ENCODE data around the gene S100P. TPM values are rescaled to one million over a fixed set of nuclear protein-coding genes. Genes with fewer than 3 reads are reported as not detected.

The S100P gene
- total and polyA plus RNA-seq, 2 of the 4 experiments (the other 2 are of a cell fraction) = not detected

DNA sequence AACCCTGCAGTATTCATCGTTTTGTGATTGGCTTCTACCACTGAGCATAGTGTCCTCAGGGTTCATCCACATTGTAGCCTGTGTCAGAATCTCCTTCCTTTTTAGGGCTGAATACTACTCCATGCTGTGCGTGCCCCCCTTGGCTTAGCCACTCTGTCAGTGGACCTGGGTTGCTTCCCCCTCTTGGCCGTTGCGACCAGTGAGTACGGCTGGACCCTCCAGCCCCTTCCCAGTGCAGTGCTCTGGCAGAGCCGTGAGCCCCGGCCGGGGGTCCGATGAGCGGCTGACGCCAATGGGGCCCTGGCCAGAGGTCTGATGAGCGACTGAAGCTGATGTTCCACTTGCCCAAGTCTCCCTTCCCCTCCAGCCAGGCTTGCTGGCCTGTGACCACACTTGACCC lies 29.2 kb downstream of the S100P start:
- Histone ChIP-seq H2BK15ac (ENCODE audit: low read depth, low read length) (no peak overlapping the region), H3K4ac (ENCODE audit: low read depth, low read length) (no peak overlapping the region), H3K23ac (ENCODE audit: low read depth, low read length) (no peak overlapping the region), H2BK5ac (ENCODE audit: low read depth, low read length, poor library complexity, severe bottlenecking) (no peak overlapping the region), H3K36me3 (ENCODE audit: control insufficient read depth, insufficient read depth, low read length) (no peaks in the 10 kb centered on the region), H3K9ac (ENCODE audit: low read depth, low read length) (no peak overlapping the region), H2BK120ac (ENCODE audit: low read depth, low read length) (no peak overlapping the region), H3K18ac (ENCODE audit: low read depth, low read length) (no peak overlapping the region), H3K27me3 (ENCODE audit: control insufficient read depth, insufficient read depth, low read length) (no peaks in the 10 kb centered on the region), H3K4me2 (ENCODE audit: low read depth, low read length) (no peak overlapping the region), H3K4me1 (ENCODE audit: control insufficient read depth, insufficient read depth, low read length) (peaks cover 4% of the 10 kb centered on the region; the same call in 1 of the 2 replicates), H3K9me3 (ENCODE audit: control insufficient read depth, insufficient read depth, low read length) (no peaks in the 10 kb centered on the region), H2AK5ac (ENCODE audit: low read depth, low read length) (no peak overlapping the region), H4K91ac (ENCODE audit: insufficient read depth, low read depth, low read length) (no peak overlapping the region), H3K27ac (ENCODE audit: insufficient read depth, low read length) (no peak overlapping the region), H2AFZ (replicated peaks; ENCODE audit: low read length, poor library complexity) (no peak overlapping the region), H2BK20ac (ENCODE audit: low read depth, low read length) (no peak overlapping the region), H3K9me1 (ENCODE audit: insufficient read depth, low read length) (peaks cover 14% of the 10 kb centered on the region), H4K8ac (ENCODE audit: low read depth in 2 of 2, low read length in 2 of 2) (no peak overlapping the region), H3K14ac (replicated peaks; ENCODE audit: low read depth, low read length) (no peak overlapping the region), H3K56ac (ENCODE audit: extremely low read depth, insufficient read depth, low read length) (no peak overlapping the region), H3K4me3 (ENCODE audit: insufficient read depth, low read depth, low read length) (no peak overlapping the region), H2AK9ac (replicated peaks; ENCODE audit: low read depth, low read length, poor library complexity) (no peak overlapping the region), H4K20me1 (ENCODE audit: insufficient read depth, low read length) (no peaks in the 10 kb centered on the region), H3K79me1 (ENCODE audit: low read depth in 1 of 2, low read length in 2 of 2) (peaks cover 0 to 7% of the 10 kb centered on the region in 2 experiments; a peak in 2 of 4 replicates), H4K5ac (ENCODE audit: low read depth, low read length) (no peak overlapping the region)
- WGBS, 2 experiments (ENCODE audit: extremely low coverage in 2 of 2, insufficient read length in 1 of 2) = 91% methylated on average over 10 of the region's 12 CpGs; no CpG with 5 or more reads in 1 of the 2 experiments
- dilution Hi-C loops (cut with HindIII; ENCODE audit: low sequenced_read_pairs, unreplicated experiment) = no loop called here
- DNase-seq = no peak
- intact Hi-C loops (cut with micrococcal nuclease) = loop anchor here (5.0 kb wide), 1 partner anchor 269 kb away; no protein-coding TSS in a partner anchor
- ChIA-PET CTCF (no interaction called here), POLR2A (ENCODE audit: unreplicated experiment) (no interaction called here)
- no peak for ATAC-seq (ENCODE audit: low read depth)
- no TSS peak for BruUV-seq (replicated peaks)
- TF ChIP-seq MXI1 (IDR thresholded peaks at IDR 0.05; ENCODE audit: borderline replicate concordance, low read depth, low read length) (no peak), CEBPB (IDR thresholded peaks at IDR 0.05; ENCODE audit: low read depth, low read length) (no peak), MAZ (IDR thresholded peaks at IDR 0.05; ENCODE audit: borderline replicate concordance, low read depth, low read length) (no peak), CHD1 (IDR thresholded peaks at IDR 0.05; ENCODE audit: low read depth, low read length) (no peak), RCOR1 (IDR thresholded peaks at IDR 0.05; ENCODE audit: insufficient replicate concordance, low read length) (no peak), NFE2L2 (IDR thresholded peaks at IDR 0.05; ENCODE audit: low read depth, low read length) (no peak)
- TF ChIP-seq, protein P1, sequence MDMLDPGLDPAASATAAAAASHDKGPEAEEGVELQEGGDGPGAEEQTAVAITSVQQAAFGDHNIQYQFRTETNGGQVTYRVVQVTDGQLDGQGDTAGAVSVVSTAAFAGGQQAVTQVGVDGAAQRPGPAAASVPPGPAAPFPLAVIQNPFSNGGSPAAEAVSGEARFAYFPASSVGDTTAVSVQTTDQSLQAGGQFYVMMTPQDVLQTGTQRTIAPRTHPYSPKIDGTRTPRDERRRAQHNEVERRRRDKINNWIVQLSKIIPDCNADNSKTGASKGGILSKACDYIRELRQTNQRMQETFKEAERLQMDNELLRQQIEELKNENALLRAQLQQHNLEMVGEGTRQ (IDR thresholded peaks at IDR 0.05; ENCODE audit: low read depth, low read length) = no peak
- TF ChIP-seq, protein P2, sequence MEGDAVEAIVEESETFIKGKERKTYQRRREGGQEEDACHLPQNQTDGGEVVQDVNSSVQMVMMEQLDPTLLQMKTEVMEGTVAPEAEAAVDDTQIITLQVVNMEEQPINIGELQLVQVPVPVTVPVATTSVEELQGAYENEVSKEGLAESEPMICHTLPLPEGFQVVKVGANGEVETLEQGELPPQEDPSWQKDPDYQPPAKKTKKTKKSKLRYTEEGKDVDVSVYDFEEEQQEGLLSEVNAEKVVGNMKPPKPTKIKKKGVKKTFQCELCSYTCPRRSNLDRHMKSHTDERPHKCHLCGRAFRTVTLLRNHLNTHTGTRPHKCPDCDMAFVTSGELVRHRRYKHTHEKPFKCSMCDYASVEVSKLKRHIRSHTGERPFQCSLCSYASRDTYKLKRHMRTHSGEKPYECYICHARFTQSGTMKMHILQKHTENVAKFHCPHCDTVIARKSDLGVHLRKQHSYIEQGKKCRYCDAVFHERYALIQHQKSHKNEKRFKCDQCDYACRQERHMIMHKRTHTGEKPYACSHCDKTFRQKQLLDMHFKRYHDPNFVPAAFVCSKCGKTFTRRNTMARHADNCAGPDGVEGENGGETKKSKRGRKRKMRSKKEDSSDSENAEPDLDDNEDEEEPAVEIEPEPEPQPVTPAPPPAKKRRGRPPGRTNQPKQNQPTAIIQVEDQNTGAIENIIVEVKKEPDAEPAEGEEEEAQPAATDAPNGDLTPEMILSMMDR (conservative IDR thresholded peaks at IDR 0.05; ENCODE audit: low read depth, low read length) = no peak
- in situ Hi-C loops (cut with MboI; ENCODE audit: low sequenced_read_pairs) = loop anchor here (5.0 kb wide), 2 partner anchors 154 to 349 kb away; no protein-coding TSS in a partner anchor
